H1 (cell line): Measurements from ENCODE around the gene MAML3. TPM values are rescaled to one million over a fixed set of nuclear protein-coding genes. Genes with fewer than 3 reads are reported as not detected.

ENCODE experiments used
- CBX5 ChIP-seq: fragments of 300-800, 300-1000 bp; sonication (generic); IDR thresholded peaks from 2 replicates; pipeline ENCODE4 v1.7.1; 2016; ENCODE audit warnings: antibody characterized with exemption, low read length, low read depth
- EZH2 ChIP-seq: fragments of 200-600 bp; sonication (generic); IDR thresholded peaks from 2 replicates; pipeline ENCODE4 v1.7.1; 2012; ENCODE audit warnings: low read depth, mild to moderate bottlenecking, moderate library complexity, low read length, inconsistent platforms; ENCODE audit not compliant: severe bottlenecking
- JUND ChIP-seq: IDR thresholded peaks from 2 replicates; pipeline ENCODE4 v1.6.1; 2011; ENCODE audit warnings: mild to moderate bottlenecking, improper control_type of control experiment, low read length
- POLR2A ChIP-seq, 2 experiments: IDR thresholded peaks; 1 replicate in 1 of 2; 2 replicates in 1 of 2; pipeline ENCODE4 v1.6.1; 2011; ENCODE audit warnings: low read depth in 2 of 2, low read length in 2 of 2, mild to moderate bottlenecking in 2 of 2; ENCODE audit errors: control extremely low read depth in 1 of 2
- SP1 ChIP-seq: IDR thresholded peaks from 2 replicates; pipeline ENCODE4 v1.6.1; 2011; ENCODE audit warnings: low read depth, low read length
- TAF1 ChIP-seq: IDR thresholded peaks from 2 replicates; pipeline ENCODE4 v1.6.1; 2011; ENCODE audit warnings: mild to moderate bottlenecking, low read depth, low read length
- polyA plus RNA-seq, 7 experiments: library from polyadenylated mRNA; depleted of rRNA in 3 of 7; stranded (reverse) in 5 of 7; unstranded in 2 of 7; fragments of >200 nt in 5 of 7; fragments of 200-250 nt in 2 of 7; gene quantifications; 1 replicate in 5 of 7; 2 replicates in 1 of 7; 4 replicates in 1 of 7; pipeline versions ENCODE4 v1.2.1 to v1.2.3, GENCODE V29; 2011 to 2013; ENCODE audit warnings: missing spikeins in 2 of 7, mixed read lengths in 2 of 7
- total RNA-seq: library from RNA; stranded (reverse); fragmentation: NEBNext Ultra II Directional; extraction: Animal tissue kit (Norgen Biotek cat#: 25700); gene quantifications from 2 replicates; pipeline ENCODE4 v1.2.1, GENCODE V29; 2021

MAML3 gene
- total and polyA plus RNA-seq, 2 of the 8 experiments (the other 6 are each of a cell fraction or from before 2014, with no cell fraction given), result 2.1 to 5.7 TPM

DNA sequence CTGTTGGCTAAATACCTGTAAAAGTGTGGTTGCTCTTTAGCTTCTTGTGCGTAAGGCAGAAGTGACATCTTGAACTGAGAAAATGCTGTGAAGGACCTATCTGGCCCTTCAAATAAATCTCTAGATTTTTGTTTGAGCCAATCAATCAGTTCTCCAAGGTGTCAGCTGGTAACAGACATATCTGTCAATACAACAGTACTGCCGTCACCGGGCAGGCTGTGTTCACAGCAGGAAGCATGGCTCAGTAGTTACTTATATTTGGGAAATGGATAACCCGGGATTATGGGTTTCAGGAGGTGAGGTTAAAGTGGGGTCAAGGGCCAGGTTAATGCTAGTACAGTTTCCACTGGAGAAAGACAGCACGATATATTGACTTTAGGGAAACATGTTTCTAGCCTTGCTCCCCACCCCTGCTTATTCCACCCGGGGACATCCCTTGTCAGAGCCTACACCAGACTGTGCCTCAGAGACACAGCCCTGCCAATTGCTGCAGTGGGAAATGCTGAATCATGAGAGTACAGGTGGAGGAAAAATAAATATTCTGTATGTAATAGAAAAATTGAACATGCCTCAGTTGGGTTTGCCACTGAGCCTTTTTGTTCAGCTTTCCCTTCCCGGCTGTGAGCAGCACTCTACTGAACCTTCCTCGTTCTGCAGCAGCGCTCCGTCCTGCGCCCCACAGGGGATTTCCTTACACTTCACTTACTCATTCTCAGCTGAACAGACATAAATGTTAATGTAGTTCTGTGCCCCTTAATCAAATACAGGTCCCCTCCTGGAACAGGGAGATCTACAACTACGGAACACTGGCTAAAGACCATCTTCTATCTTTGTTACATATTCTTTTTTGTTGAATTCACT, 367.3 kb downstream of the MAML3 start (continued):
- TF ChIP-seq TAF1 (no peak), EZH2 (no peak), SP1 (no peak), CBX5 (no peak), POLR2A (IDR thresholded peaks at IDR 0.05; ENCODE audit: control extremely low read depth in 1 of 2, low read depth in 2 of 2, low read length in 2 of 2) (no peak), JUND (no peak)
